ENCODE data around the gene CENPI.

CENPI gene

GRCh38 chrX:101080326-101081124 is 17.5 kb upstream of the CENPI start:
- Histone ChIP-seq H3K9me3 (ENCODE audit: control insufficient read depth, low read length) (no peaks in the 10 kb centered on the region), H3K4me1 (ENCODE audit: control insufficient read depth, insufficient read depth, low read length) (no peaks in the 10 kb centered on the region), H3K4me3 (ENCODE audit: low read length) (no peak overlapping the region), H3K9ac (ENCODE audit: low read length) (no peak overlapping the region), H3K36me3 (ENCODE audit: control insufficient read depth, insufficient read depth, low read length) (no peaks in the 10 kb centered on the region), H3K27me3 (ENCODE audit: control insufficient read depth, insufficient read depth, low read length) (no peaks in the 10 kb centered on the region)

GRCh38 chrX:101081231-101081630 is 16.8 kb upstream of the CENPI start:
- Histone ChIP-seq H3K4me3 (ENCODE audit: low read length) (no peak overlapping the region), H3K9me3 (ENCODE audit: control insufficient read depth, low read length) (no peaks in the 10 kb centered on the region), H3K9ac (ENCODE audit: low read length) (no peak overlapping the region), H3K4me1 (ENCODE audit: control insufficient read depth, insufficient read depth, low read length) (no peaks in the 10 kb centered on the region), H3K27me3 (ENCODE audit: control insufficient read depth, insufficient read depth, low read length) (no peaks in the 10 kb centered on the region), H3K36me3 (ENCODE audit: control insufficient read depth, insufficient read depth, low read length) (no peaks in the 10 kb centered on the region)

GRCh38 chrX:101091817-101092216 is 6.2 kb upstream of the CENPI start:
- H3K36me3 ChIP-seq (ENCODE audit: control insufficient read depth, insufficient read depth, low read length): no peaks in the 10 kb centered on the region
- H3K9ac ChIP-seq (ENCODE audit: low read length): no peak overlapping the region
- no peaks in the 10 kb centered on the region for H3K9me3 ChIP-seq (ENCODE audit: control insufficient read depth, low read length)
- no peaks in the 10 kb centered on the region for H3K4me1 ChIP-seq (ENCODE audit: control insufficient read depth, insufficient read depth, low read length)
- H3K27me3 ChIP-seq (ENCODE audit: control insufficient read depth, insufficient read depth, low read length): no peaks in the 10 kb centered on the region
- no peak overlapping the region for H3K4me3 ChIP-seq (ENCODE audit: low read length)

GRCh38 chrX:101108284-101108683 is 10.3 kb downstream of the CENPI start:
- Histone ChIP-seq H3K9ac (ENCODE audit: low read length) (no peak overlapping the region), H3K4me3 (ENCODE audit: low read length) (no peak overlapping the region), H3K9me3 (ENCODE audit: control insufficient read depth, low read length) (no peaks in the 10 kb centered on the region), H3K36me3 (ENCODE audit: control insufficient read depth, insufficient read depth, low read length) (no peaks in the 10 kb centered on the region), H3K27me3 (ENCODE audit: control insufficient read depth, insufficient read depth, low read length) (no peaks in the 10 kb centered on the region), H3K4me1 (ENCODE audit: control insufficient read depth, insufficient read depth, low read length) (no peaks in the 10 kb centered on the region)

GRCh38 chrX:101117701-101118100 is 19.7 kb downstream of the CENPI start:
- Histone ChIP-seq H3K4me3 (ENCODE audit: low read length) (no peak overlapping the region), H3K9ac (ENCODE audit: low read length) (no peak overlapping the region), H3K9me3 (ENCODE audit: control insufficient read depth, low read length) (no peaks in the 10 kb centered on the region), H3K27me3 (ENCODE audit: control insufficient read depth, insufficient read depth, low read length) (no peaks in the 10 kb centered on the region), H3K4me1 (ENCODE audit: control insufficient read depth, insufficient read depth, low read length) (no peaks in the 10 kb centered on the region), H3K36me3 (ENCODE audit: control insufficient read depth, insufficient read depth, low read length) (no peaks in the 10 kb centered on the region)

GRCh38 chrX:101136235-101136634 is 38.2 kb downstream of the CENPI start:
- no peaks in the 10 kb centered on the region for H3K36me3 ChIP-seq (ENCODE audit: control insufficient read depth, insufficient read depth, low read length)
- no peak overlapping the region for H3K4me3 ChIP-seq (ENCODE audit: low read length)
- no peaks in the 10 kb centered on the region for H3K9me3 ChIP-seq (ENCODE audit: control insufficient read depth, low read length)
- H3K4me1 ChIP-seq (ENCODE audit: control insufficient read depth, insufficient read depth, low read length): no peaks in the 10 kb centered on the region
- no peaks in the 10 kb centered on the region for H3K27me3 ChIP-seq (ENCODE audit: control insufficient read depth, insufficient read depth, low read length)
- H3K9ac ChIP-seq (ENCODE audit: low read length): no peak overlapping the region

All from mucosa of stomach (tissue), 1 donor.